Superior temporal gyrus (tissue), 1 donor: ENCODE data around the gene VAV2.

Experiments used
- DNase-seq: peaks from one replicate; pipeline ENCODE4 v3.0.0-alpha.2; 2016; ENCODE audit errors: extremely low spot score

The VAV2 gene

DNA sequence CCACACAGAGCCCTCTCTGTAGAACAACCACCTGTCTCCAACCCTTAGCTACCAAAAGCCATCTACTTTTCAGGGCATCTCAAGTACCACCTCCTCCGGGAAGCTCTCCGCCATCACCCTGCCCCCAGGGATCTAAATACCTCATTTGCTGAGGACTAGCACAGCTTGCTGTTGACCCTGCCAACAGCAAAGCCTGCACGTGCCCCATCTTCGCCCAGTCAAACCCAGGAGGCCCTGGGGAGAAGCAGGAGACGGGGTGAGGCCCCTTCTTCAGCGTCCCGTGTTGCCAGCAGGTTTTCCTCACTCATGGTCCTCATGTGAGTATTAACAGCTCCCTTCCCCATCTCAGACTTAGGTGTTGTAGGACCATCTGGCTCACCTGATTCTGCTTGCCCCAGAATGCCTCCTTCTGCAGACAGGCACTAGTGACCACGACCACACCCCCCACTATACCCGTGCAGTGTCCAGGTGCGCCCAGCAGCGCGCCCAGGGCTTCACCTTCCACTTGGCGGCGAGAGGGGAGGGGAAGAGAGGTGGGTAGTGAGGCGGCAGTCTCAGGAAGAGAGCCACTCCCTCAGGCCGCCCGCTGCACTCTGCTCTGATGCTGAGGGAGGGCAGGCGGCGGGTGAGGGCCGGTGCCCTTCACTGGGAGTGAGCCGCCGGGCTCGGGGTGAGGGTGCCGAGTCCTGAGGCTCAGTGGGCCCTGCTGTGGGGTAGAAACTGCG, 11.1 kb downstream of the VAV2 start:
- DNase-seq, result no peak

GRCh38 chr9:133979921-133980863, 11.9 kb downstream of the VAV2 start:
- DNase-seq, result no peak

- no peak for DNase-seq
These were observed 12.7 kb downstream of the VAV2 start for GRCh38 chr9:133979273-133979920.

DNA sequence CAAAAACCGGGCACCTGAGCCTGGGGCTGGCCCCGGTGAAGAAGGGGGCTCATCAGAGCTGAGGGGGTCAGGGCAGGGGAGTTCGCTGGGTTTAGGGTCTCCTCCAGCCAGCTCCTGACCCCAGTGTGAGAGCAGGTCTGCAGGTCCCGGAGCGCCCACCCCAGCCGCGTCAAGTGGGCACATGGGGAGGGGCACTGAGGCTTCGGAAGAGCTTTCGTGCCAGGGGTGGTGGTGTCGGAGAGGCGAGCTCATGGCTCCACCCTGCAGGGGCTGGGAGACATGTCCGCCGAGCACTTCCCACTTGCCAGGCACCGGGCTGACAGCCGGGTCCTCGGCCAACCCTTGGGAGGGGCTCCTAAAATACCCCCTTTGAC, 13.2 kb downstream of the VAV2 start:
- no peak for DNase-seq

- DNase-seq, result no peak
These were observed 13.8 kb downstream of the VAV2 start for GRCh38 chr9:133978226-133978898.

GRCh38 chr9:133977421-133978201, 14.5 kb downstream of the VAV2 start:
- DNase-seq, result no peak

- DNase-seq, result no peak
These were observed 15.2 kb downstream of the VAV2 start for GRCh38 chr9:133976887-133977286.

DNA sequence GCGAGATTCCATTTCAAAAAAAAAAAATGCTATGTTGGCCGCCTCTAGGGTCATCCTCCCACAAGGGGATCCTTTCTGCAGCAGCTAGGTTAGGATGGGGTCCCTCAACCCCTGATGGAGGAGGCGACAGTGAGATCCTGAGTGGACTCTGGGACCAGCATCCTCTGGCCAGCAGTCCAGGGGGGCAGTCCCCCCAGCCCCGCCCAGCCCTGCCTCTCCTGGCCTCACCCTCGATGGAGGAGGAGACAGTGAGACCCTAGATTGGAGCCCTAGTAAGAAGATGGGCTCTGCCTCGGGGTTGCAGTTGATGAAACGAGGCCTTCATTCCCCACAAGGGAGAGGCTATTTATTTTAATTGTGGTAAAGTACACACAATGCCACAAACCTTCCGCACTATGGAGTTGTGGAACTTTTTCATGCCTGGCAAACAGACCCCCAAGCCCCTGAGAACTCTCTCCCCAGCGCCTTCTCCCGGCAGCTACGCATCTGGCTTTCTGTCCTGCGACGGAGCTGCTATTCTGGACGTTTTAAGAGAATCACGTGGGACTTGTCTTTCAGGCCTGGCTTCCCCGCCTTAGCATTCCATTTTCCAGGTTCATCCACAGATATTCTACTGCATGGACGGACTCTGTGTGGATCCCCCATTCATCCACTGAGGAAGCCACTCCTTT, 15.8 kb downstream of the VAV2 start:
- DNase-seq, result no peak

- no peak for DNase-seq
These were observed 16.6 kb downstream of the VAV2 start for GRCh38 chr9:133975511-133975910.

GRCh38 chr9:133974631-133975341, 17.3 kb downstream of the VAV2 start:
- DNase-seq, result no peak

DNA sequence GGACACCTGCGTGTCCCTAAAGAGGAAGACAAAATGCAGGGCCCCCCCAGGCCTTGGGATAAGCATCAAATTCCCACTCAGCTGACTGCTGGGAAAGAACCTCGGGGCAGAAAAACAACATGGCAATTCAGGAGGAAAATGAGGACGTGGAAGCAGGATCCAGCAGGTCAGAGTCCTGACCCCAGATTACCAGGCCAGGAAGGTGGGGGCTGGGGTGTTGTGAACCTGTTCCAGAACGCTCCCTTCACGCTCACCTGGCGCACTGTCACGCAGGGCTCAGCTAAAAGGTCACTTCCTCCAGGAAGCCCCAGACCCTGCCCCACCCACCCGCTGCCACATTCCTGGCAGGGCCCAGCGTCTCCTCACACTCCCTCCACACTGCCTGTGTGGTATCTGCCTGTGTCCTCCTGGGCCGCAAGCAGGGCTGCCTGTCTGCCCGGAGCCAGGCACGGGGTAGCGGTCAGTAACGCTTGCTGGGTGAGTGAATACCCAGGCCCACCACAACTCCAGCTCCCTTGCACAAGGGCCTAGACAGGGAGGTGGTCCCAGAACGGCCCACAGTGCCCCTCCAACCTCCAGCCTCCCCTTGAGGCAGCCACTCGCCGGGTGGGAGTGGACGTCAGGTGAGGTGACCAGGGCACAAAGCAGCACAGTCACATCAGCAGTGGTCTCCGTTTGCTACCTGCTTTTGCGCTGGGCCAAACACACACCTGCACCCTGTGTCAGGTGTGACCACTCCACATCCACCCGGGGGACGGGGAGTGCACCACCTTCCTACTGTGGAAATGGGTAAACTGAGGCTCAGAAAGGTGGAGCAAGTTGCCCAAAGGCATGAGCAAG, 18.1 kb downstream of the VAV2 start:
- no peak for DNase-seq

DNA sequence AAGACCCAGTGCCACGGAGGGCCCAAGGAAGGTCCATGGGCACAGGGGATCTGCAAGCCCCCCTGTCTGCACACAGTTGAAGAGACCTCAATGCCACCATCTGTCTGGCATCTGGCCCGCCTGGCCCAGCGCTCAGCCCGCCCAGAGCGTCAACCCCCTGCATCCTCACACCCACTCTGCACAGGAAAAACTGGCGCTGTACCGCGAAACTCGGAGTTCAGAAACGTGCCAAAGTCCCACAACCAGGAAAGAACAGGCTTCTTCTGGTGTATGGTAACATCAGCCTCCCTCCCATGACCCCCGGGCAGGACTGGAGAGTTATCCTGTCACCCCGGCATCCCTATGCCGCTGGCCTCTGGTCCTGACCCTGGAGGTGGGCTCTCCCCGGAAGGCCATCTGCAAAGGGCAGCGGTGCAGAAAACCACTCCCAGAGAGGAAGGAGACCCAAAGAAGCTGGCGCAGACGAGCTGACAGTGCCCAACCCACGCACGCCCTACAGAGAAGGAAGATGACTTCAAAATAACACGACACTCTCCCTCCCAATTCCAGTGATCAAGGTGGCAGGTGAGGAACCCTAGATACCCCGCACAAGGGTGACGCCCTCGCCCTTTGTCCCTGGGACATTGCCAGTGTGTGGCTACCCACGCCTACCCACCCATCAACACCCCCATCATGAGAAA, 18.9 kb downstream of the VAV2 start:
- DNase-seq, result no peak

GRCh38 chr9:133971981-133972941, 19.9 kb downstream of the VAV2 start:
- no peak for DNase-seq

DNA sequence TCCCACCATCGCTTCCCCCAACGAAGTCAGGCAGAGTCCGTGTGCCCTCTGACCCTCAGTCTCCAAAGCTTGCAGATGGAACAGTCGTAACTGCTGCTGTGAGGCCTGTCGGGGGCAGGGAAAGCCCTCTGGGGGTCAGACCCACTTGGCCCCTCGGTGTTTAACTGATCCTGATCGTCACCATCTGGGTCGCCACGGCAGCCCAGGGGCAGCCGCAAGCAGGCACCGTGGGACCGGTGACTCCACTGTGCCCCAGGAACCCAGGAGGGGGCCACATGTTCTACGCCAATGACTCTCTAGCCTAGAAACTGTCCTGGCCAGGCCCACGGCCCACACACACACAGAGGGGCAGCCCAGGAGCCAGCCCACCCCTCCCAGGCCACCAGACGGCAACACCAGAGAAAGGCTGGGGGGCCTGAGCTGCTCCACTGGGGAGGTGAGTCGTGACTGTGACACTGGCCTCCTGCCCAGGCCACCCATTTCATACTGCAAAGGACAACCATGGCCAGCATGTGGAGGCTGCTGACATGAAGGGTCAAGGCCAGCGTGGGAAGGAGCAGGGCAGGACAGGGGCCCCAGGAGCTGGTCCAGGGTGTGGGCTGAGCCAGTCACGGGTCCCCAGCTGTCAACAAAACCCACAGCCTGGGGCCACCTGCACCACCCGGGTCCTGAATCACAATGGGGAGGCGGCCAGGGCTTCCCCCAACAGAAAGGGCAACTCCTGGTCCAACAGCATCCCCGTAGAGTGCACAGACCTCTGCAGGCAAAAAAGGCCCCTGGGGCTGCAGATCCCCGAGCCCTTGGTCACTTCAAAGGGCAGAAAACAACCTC, 20.8 kb downstream of the VAV2 start:
- DNase-seq, result no peak

- no peak for DNase-seq
These were observed 21.5 kb downstream of the VAV2 start for GRCh38 chr9:133970581-133971058.
